ENCODE results near the gene UGT2A3. TPM values are rescaled to one million over a fixed set of nuclear protein-coding genes. Genes with fewer than 3 reads are reported as not detected.

The UGT2A3 gene
- total and polyA plus RNA-seq, 4 donors: 16.3 to 41.4 (median 28.2) TPM

- H3K27me3 ChIP-seq (ENCODE audit: control insufficient read depth in 4 of 4, insufficient read depth in 4 of 4, low read length in 3 of 4): no peaks in the 10 kb centered on the region
- TF ChIP-seq SP1 (IDR thresholded peaks at IDR 0.05) (peak; percentile 2), HNF4A (conservative IDR thresholded peaks at IDR 0.05) (peak; percentile 3 to 7), JUND (IDR thresholded peaks at IDR 0.05) (peak in 1 of 2 donors; percentile 7), ZBTB33 (IDR thresholded peaks at IDR 0.05) (no peak), NR2F2 (IDR thresholded peaks at IDR 0.05) (no peak), TAF1 (conservative IDR thresholded peaks at IDR 0.05) (no peak), ATF3 (IDR thresholded peaks at IDR 0.05) (no peak), YY1 (IDR thresholded peaks at IDR 0.05) (no peak), GABPA (IDR thresholded peaks at IDR 0.05 in 1 of 2, conservative IDR thresholded peaks at IDR 0.05 in 1 of 2) (no peak)
- peak overlapping the region in 1 of 2 donors; percentile 46 for H3K9ac ChIP-seq (ENCODE audit: low read depth in 1 of 2, low read length in 2 of 2)
- WGBS: 57% methylated on average over 2 of the region's 2 CpGs
- no peak overlapping the region for H3K4me3 ChIP-seq (ENCODE audit: low read depth in 1 of 3, low read length in 3 of 3)
- no peaks in the 10 kb centered on the region for H3K36me3 ChIP-seq (ENCODE audit: control insufficient read depth in 4 of 4, insufficient read depth in 3 of 4, low read depth in 1 of 4, low read length in 3 of 4)
- peaks cover 0 to 21% (median 6%) of the 10 kb centered on the region in 4 donors for H3K4me1 ChIP-seq (ENCODE audit: control insufficient read depth in 4 of 4, insufficient read depth in 4 of 4, low read length in 3 of 4)
- H3K27ac ChIP-seq (ENCODE audit: low read depth in 1 of 2, low read length in 2 of 2): peak overlapping the region; percentile 8 to 78
- DNase-seq (ENCODE audit: low spot score): no peak
- H3K9me3 ChIP-seq (ENCODE audit: control insufficient read depth in 4 of 4, low read length in 3 of 4): no peaks in the 10 kb centered on the region
Observed at GRCh38 chr4:68951806-68952585, 392 bp upstream of the UGT2A3 start.

GRCh38 chr4:68950033-68950432 is 1.6 kb downstream of the UGT2A3 start:
- Histone ChIP-seq H3K4me3 (ENCODE audit: low read depth in 1 of 3, low read length in 3 of 3) (peak overlapping the region; percentile 35 to 64 (median 54)), H3K36me3 (ENCODE audit: control insufficient read depth in 4 of 4, insufficient read depth in 3 of 4, low read depth in 1 of 4, low read length in 3 of 4) (no peaks in the 10 kb centered on the region), H3K4me1 (ENCODE audit: control insufficient read depth in 4 of 4, insufficient read depth in 4 of 4, low read length in 3 of 4) (peaks cover 0 to 21% (median 6%) of the 10 kb centered on the region in 4 donors), H3K27ac (ENCODE audit: low read depth in 1 of 2, low read length in 2 of 2) (peak overlapping the region; percentile 41 to 72), H3K27me3 (ENCODE audit: control insufficient read depth in 4 of 4, insufficient read depth in 4 of 4, low read length in 3 of 4) (no peaks in the 10 kb centered on the region), H3K9me3 (ENCODE audit: control insufficient read depth in 4 of 4, low read length in 3 of 4) (no peaks in the 10 kb centered on the region), H3K9ac (ENCODE audit: low read depth in 1 of 2, low read length in 2 of 2) (peak overlapping the region; percentile 65 to 84)
- peak; percentile 21 for TF ChIP-seq SP1 (IDR thresholded peaks at IDR 0.05)
- no peak for TF ChIP-seq REST (IDR thresholded peaks at IDR 0.05)
- TF ChIP-seq RAD21 (IDR thresholded peaks at IDR 0.05): peak in 1 of 2 donors; percentile 8
- TF ChIP-seq TAF1 (conservative IDR thresholded peaks at IDR 0.05): peak; percentile 82
- no peak for DNase-seq (ENCODE audit: low spot score)
- 32% methylated on average over 2 of the region's 2 CpGs for WGBS
